ENCODE data around the gene EXT2.

The EXT2 gene

DNA sequence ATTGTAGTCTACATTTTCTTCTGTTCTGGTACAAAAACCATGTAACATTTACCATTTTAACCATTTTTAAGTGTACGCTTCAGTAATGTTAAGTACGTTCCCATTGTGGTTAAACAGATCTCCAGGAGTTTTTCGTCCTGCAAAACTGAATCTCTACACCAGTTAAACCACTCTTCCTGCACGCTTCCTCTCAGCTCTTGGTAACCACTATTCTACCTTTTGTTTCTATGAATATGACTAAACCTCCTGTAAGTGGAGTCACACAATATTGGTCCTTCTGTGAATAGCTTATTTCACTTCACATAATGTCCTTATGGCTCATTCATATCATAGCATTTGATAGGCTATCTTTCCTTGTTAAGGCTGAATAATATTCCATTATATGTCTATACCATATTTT is 7.1 kb upstream of the EXT2 start:
- DNase-seq = no peak

GRCh38 chr11:44088871-44089270 is 6.6 kb upstream of the EXT2 start:
- no peak for DNase-seq

- no peak for DNase-seq
These were observed 4.9 kb upstream of the EXT2 start for GRCh38 chr11:44090539-44090938.

DNA sequence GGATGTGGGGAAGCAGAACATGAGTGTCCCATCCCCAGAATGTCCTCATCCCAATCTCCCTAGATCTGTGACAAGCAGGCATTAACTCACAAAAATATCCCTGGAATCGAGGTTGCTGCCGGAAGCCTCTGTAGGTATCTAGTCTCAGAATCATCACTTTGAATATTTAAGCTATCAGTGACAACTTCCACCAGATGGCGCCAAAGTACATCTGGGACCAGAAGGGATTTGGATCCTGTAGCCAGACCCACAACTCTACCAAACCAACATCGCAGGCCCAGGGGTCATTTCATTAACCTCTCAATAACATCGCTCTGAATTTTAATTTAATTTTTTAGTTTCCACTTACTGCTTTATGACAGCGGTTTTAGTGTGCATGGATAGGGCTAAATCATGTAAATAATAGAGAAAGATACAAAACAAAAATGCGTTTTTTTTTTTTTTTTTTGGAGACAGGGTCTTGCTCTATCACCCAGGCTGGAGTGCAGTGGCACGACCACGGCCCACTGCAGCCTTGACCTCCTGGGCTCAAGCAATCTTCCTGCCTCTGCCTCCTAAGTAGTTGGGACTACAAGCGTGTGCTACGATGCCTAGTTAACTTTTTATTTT is 1.1 kb upstream of the EXT2 start:
- peak; percentile 76 for DNase-seq

GRCh38 chr11:44096360-44097185 is 1.1 kb downstream of the EXT2 start:
- no peak for DNase-seq

GRCh38 chr11:44097821-44098220 is 2.3 kb downstream of the EXT2 start:
- DNase-seq = no peak

DNA sequence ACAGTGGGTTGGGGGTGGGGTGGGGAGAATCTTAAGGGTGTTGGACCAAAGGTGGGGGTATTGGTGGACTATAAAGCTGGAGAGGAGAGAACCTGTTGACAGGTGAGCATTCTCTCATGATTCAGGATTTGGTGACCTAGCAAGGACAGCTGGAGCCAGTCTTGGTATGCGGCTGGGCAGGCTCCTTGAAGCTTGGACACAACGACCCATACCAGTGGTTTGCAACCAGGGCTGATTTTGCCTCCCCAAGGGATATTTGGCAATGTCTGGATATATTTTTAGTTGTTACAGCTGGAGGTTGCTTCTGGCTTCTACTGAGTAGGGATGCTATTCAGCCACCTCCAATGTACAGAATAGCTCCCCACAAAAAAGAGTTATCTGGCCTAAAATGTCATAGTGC is 5.6 kb downstream of the EXT2 start:
- DNase-seq = no peak

GRCh38 chr11:44104481-44105294 is 9.2 kb downstream of the EXT2 start:
- no peak for DNase-seq

DNA sequence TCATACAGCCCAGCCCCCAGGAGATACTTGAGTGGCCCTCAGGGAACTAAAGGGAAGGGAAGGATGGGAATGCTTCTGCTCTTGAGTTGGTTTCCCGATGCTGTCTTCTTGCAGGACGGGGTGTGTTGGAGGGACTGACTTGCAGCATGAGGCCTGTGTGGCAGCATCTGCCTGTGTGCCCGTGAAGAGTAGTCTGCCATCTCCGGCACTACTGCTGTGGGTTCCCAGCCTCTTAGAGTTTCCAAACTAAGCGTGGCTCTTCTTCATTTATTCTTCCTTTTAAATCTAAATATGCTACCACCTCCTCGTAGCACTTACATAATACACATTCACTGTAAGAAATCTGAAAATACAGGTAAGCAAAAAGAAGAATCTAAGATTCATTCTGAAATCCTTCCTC is 12.8 kb downstream of the EXT2 start:
- no peak for DNase-seq

- peak; percentile 69 for DNase-seq
These were observed 14.8 kb downstream of the EXT2 start for GRCh38 chr11:44110231-44110679.

- DNase-seq = peak; percentile 14
These were observed 16.8 kb downstream of the EXT2 start for GRCh38 chr11:44112091-44112821.

DNA sequence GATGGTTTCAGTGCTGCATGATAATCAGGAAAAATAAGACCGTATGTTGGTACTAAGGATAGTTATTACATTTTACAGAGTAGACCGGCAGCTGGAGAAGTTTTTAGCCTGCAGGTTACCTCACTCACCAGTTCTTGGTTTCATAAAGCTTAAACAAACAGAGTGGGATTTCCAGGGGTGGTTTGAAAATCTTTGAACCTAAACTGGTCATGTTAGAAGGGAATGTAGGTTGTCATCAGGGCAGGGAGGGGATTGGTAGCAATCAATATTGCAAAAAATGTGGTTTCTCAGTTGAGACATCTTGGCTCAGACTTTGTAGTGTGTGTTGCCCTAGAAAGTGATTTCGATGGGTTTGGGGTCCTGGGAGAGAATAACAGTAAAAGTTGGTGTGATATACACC is 17.5 kb downstream of the EXT2 start:
- no peak for DNase-seq

GRCh38 chr11:44113572-44113971 is 18.1 kb downstream of the EXT2 start:
- DNase-seq = no peak

- no peak for DNase-seq
These were observed 20.9 kb downstream of the EXT2 start for GRCh38 chr11:44116234-44116830.

DNA sequence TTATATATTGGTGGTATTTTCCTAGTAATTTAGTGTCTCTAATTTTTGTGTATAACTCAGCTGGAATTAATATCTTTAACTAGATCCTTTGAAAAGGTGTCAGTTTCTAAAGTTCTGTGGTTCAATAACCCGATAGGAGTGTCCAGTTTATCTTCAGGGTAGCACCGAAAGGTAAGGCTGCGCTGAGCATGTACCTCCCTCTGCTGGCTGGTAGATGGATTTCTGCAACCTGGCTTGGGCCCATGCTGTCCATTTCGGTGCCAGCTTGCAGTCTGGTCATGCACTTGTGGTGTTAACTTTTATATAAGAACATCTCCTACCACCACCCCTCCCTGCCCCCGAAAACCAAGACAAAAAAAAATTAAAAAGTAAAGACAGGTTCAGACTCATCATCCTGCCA is 24.7 kb downstream of the EXT2 start:
- no peak for DNase-seq

- no peak for DNase-seq
These were observed 30.1 kb downstream of the EXT2 start for GRCh38 chr11:44125598-44125997.

GRCh38 chr11:44126304-44126703 is 30.8 kb downstream of the EXT2 start:
- no peak for DNase-seq

DNA sequence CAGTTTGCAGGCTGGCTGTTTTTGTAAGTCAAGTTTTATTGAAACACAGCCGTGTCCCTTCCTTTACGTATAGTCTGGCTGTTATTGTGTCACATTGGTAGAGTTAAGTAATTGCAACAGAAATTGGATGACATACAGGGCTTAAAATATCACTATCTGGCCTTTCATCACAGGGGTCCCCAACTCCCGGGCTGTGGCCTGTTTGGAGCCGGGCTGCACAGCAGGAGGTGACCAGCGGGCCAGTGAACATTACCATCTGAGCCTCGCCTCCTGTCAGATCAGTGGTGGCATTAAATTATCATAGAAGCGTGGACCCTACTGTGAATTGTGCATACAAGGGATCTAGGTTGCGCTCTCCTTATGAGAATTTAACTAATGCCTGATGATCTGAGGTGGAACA is 31.7 kb downstream of the EXT2 start:
- DNase-seq = no peak

- DNase-seq = no peak
These were observed 33.3 kb downstream of the EXT2 start for GRCh38 chr11:44128729-44129128.

- DNase-seq = no peak
These were observed 35.3 kb downstream of the EXT2 start for GRCh38 chr11:44130751-44131150.

DNA sequence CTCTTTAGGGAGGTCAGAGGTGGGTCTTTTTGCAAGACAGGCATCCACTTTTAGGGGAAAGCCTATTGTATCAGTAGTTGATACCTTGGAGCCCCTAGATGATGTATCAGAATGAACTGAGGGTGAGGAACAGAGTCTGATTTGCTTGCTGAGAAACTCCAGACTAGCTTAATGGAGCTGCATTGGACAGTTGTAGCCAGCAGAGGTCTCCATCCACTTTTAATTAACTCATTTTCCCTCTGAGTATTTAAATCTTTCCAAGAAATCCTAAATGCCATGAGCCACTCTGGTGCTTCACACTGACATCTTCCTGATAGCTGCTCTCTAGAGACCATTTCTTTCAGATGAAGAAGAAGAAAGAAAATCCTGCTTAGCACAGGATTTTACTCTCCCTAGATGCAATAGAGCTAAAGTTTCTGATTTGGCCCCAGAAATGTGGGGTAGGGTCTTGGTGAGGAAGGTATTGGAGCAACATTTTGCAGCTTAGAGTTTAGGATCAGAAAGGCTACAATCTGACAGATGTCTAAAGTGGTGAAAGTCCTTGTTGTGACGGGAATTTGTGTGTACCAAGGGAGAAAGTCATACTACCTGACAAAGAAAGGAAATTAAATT is 38.0 kb downstream of the EXT2 start:
- DNase-seq = peak; percentile 5

DNA sequence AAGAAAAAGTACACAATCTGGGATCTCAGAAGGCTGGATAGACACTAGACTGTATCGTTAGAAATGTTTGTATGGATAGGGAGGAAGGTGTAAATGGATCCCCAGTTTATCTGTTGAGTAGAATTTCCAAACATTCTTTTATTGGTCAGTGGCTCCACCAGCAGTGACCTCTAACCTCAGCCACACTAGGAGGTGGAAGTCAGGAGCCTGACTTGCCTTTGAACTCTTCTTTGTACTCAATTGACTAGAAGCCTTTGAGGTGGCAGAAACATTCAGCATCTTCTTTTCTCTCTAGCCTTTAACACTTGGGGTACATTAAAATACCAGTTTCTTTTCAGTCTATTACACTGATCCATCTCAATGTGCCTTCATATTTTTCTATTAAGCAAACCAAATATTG is 39.1 kb downstream of the EXT2 start:
- no peak for DNase-seq

Measured in NCI-H2227 treated with DMSO at 0.1 percent for 48 hours (cell line).